NB4 (cell line): ENCODE data around the gene AKR1B15.

Source experiments
- DNase-seq: peaks from one replicate; pipeline ENCODE4 v3.0.0; 2010; ENCODE audit warnings: low read depth
- H3K4me3 ChIP-seq: one replicate; pipeline ENCODE4 v1.5.1; 2011; ENCODE audit warnings: mild to moderate bottlenecking, low read depth, low read length, moderate library complexity
- MYC ChIP-seq: IDR thresholded peaks from 2 replicates; pipeline ENCODE4 v1.6.1; 2011; ENCODE audit warnings: low read depth, low read length
- POLR2A ChIP-seq: IDR thresholded peaks from 2 replicates; pipeline ENCODE4 v1.6.1; 2011; ENCODE audit warnings: mild to moderate bottlenecking; ENCODE audit not compliant: insufficient read length; ENCODE audit errors: extremely low read depth
- TF ChIP-seq, protein P1 (sequence below): IDR thresholded peaks from 2 replicates; pipeline ENCODE4 v1.6.1; 2011; ENCODE audit warnings: low read depth, low read length
- TF ChIP-seq, protein P2 (sequence below): IDR thresholded peaks from one replicate; pipeline ENCODE4 v1.5.1; 2012; ENCODE audit warnings: low read depth, low read length

Gene AKR1B15

DNA sequence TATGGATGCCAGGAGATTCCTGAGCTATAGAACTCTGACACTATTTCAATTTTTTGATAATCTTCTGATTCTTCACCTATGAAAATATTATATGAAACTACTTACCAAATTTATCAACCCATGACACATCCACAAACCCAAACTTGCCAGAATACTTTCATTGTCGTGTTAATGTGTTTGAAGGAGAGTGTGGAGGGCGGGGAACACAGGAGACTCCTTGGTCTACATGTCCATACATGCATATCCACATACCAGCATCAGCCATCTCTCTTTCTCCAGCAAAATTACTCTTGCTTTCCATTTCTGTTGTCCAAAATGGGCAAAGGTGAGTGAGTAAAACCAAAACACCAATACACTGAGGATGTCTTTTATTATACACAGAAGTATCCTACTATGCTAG lies 74.3 kb downstream of the AKR1B15 start:
- H3K4me3 ChIP-seq, result no peak overlapping the region

DNA sequence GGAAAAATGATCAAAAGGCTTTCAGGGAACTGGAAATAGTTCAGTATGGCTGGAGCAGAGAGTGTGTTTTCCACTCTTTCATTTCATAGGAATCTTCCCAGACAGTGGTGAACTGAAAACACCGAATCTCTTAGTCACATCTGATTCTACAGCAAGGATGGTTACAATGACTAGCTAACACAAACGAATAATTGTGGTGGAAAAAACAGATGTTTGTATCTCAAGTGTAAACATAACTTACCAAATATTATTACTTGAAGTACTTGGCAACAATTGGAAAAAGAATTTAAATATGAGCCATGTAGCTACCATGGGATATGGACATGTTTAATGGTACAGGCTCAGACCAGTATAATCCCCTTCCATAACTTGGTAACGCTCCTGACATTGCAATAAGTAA lies 76.6 kb downstream of the AKR1B15 start:
- TF ChIP-seq, protein P1, sequence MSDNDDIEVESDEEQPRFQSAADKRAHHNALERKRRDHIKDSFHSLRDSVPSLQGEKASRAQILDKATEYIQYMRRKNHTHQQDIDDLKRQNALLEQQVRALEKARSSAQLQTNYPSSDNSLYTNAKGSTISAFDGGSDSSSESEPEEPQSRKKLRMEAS, result no peak
- TF ChIP-seq POLR2A (no peak), MYC (no peak)
- TF ChIP-seq, protein P2, sequence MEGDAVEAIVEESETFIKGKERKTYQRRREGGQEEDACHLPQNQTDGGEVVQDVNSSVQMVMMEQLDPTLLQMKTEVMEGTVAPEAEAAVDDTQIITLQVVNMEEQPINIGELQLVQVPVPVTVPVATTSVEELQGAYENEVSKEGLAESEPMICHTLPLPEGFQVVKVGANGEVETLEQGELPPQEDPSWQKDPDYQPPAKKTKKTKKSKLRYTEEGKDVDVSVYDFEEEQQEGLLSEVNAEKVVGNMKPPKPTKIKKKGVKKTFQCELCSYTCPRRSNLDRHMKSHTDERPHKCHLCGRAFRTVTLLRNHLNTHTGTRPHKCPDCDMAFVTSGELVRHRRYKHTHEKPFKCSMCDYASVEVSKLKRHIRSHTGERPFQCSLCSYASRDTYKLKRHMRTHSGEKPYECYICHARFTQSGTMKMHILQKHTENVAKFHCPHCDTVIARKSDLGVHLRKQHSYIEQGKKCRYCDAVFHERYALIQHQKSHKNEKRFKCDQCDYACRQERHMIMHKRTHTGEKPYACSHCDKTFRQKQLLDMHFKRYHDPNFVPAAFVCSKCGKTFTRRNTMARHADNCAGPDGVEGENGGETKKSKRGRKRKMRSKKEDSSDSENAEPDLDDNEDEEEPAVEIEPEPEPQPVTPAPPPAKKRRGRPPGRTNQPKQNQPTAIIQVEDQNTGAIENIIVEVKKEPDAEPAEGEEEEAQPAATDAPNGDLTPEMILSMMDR, result no peak
- no peak for DNase-seq
- H3K4me3 ChIP-seq, result no peak overlapping the region

More for the DNA sequence above, 74.3 kb downstream of the AKR1B15 start:
- no peak for DNase-seq
- TF ChIP-seq, protein P1, result no peak
- no peak for TF ChIP-seq MYC
- TF ChIP-seq POLR2A, result no peak
- TF ChIP-seq, protein P2, result no peak

DNA sequence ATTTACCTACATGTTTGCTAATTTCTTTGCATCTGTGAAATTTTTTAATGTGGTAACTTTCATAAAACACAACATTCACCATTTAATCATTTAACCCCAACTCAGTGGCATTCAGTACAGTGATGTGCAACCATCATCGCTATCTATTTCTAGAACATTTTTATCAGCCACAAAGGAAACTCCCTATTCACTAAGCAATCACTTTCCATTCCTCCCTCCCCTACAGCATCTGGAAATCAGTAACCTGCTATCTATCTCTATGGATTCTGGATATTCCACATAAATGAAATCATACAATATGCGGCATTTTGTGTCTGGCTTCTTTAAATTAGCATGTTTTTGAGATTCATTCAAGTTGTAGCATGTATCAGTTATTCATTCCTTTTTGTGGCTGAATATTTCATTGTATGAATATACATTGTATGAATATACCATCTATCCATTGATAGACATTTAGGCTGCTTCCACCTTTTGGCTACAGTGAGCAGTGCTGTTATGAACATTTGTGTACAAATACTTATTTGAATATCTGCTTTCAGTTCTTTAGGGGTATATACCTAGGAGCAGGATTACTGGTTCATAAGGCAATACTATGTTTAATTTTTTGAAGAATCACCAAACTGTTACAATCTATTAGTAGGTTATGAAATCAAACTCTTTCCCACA lies 78.3 kb downstream of the AKR1B15 start:
- H3K4me3 ChIP-seq, result no peak overlapping the region
- no peak for DNase-seq
- TF ChIP-seq, protein P1, result no peak
- TF ChIP-seq MYC (no peak), POLR2A (no peak)
- TF ChIP-seq, protein P2, result no peak

DNA sequence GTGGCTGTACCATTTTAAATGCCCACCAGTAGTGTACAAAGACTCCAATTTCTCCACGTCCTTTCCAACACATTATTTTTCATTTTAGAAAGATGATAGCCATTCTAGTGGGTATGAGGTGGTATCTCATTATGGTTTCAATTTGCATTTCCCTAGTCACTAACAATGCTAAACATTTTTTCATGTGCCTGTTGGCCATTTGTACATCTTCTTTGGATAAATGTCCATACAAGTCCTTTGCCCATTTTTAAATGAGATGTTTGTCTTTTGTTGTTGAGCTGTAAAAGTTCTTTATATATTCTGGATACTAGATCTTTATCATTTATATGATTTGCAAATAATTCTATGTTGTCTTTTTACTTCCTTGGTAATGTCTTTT lies 78.9 kb downstream of the AKR1B15 start:
- no peak for TF ChIP-seq POLR2A
- TF ChIP-seq, protein P1, result no peak
- TF ChIP-seq MYC, result no peak
- TF ChIP-seq, protein P2, result no peak
- H3K4me3 ChIP-seq, result no peak overlapping the region
- no peak for DNase-seq

DNA sequence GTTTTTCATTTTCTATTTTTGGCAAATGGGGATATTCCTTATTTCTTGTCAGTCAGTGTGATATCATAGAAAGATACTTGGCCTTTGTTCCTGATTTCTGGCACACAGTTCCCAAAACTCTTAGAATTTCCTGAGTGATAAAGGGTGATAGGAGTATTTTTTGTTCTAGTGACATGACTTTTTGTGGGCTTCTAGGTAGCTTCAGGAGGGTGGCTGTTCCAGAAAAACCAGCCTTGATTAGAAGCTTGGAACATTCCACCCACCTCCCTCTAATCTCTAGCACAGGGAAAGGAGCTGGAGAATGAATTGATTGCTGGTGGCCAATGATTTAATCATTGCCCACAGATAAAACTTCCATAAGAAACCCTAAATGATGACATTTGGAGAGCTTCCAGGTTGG lies 80.5 kb downstream of the AKR1B15 start:
- TF ChIP-seq MYC (no peak), POLR2A (no peak)
- TF ChIP-seq, protein P1, result no peak
- TF ChIP-seq, protein P2, result no peak
- H3K4me3 ChIP-seq, result no peak overlapping the region
- no peak for DNase-seq
